HG03442 (cell line): ENCODE measurements around the gene TOM1L2.
A peak's percentile ranks its signal among the peaks of the same experiment; 100 is the strongest.

Experiments used
- ATAC-seq: cut with Tn5 transposase; IDR thresholded peaks from one replicate; pipeline ENCODE4 v1.9.1; 2021; ENCODE audit warnings: mild to moderate bottlenecking, moderate library complexity; ENCODE audit not compliant: unreplicated experiment

The TOM1L2 gene

DNA sequence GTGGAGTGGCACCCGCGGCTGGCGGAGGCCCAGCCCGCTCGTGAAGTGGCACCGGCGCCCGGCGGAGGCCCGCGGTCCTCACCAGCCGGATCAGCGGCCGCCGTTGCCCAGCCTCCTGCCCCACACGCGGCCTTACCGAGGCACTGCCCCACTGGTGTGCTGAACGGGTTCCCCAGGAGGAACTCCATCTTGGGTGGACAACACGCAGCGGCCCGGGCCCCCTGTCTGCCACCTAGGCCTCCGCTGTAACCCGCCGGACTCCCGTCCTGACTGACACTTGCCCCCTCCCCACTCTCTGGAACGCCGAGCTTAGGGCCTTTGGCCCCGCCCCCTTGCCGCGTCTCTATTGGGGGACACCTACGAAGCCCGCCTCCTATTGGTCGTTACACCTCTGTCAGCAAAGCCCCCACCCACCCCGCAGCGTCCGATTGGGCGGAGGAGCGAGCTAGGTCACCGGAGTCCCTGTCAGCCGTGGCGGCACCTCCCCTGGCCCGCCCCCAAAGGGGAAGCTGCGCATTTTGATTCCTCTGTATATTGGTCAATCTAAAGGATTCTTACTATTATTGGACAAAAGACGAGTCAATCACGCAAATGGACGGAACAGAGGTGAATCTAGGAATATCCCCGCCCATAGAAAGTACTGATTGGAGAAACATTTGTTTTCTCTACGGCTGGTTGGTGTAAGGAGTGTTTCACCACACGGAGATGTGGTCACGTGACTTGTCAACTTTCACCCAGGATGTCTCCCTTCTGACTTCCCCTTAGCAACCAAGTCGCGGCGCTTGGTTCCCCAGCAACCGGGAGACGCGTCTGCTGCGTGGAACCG, at the start of gene TOM1L2, which contains the start of gene DRC3:
TSS of gene TOM1L2 (minus strand) at position 275 of the 826 bp plus-strand sequence. CDS start at position 188, 87 bp downstream.
TSS of gene DRC3 (plus strand) at position 737 of the 826 bp plus-strand sequence. CDS start 4,737 bp downstream, outside the sequence.
- ATAC-seq = peak; percentile 93

DNA sequence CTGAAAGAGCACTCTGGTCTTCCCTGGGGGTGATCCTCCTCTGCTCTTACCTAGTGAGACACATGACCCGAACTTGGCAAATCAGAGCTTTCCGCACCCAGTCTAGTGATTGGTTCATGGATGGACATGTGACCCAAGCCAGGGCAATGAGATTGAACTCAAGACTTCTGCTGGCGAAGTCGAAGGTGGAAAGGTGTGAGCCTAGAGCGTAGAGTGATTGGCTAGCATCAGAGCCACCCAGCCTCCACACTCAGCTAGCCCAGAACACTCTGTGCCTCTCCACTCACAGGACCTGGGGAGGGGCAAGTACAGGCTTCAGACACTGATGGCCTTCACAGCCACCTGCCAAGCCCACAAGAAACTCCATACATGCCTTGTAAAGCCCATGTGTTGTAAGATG, 49.2 kb upstream of the TOM1L2 start:
- ATAC-seq = no peak

DNA sequence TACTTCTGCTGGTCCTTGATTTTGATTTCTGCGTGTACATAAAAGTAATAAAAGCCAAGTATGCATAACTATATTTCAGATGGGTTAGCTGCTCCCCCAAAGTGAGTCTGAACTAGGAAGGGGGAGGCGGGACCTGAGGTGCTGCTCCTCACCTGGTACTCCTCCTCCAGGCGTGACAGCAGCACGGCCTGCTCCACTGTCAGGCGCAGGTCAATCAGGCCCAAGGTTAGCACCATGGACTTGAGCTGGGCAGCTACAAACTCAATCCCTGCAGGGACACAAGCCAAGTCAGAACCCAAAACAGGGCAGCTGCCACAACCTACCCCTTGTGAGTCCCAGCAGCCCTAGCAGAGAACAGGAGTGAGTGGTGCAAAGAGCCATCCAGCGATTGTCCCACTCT, 48.8 kb upstream of the TOM1L2 start:
- no peak for ATAC-seq

DNA sequence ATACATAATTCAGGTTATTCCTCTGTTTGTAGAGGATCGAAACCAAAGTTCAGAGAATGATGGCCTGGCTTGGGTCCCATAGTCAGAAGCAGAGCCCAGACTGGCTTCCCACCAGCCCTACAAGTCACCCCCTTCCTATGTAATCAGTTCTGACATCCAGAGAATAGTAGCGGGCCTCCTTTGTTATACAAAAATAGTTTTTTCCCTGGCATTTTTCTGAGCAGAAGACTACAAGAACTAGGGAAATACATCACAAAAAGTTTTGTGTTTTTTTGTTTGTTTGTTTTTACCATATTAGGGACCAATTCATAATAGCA, 47.6 kb upstream of the TOM1L2 start:
- ATAC-seq = no peak

DNA sequence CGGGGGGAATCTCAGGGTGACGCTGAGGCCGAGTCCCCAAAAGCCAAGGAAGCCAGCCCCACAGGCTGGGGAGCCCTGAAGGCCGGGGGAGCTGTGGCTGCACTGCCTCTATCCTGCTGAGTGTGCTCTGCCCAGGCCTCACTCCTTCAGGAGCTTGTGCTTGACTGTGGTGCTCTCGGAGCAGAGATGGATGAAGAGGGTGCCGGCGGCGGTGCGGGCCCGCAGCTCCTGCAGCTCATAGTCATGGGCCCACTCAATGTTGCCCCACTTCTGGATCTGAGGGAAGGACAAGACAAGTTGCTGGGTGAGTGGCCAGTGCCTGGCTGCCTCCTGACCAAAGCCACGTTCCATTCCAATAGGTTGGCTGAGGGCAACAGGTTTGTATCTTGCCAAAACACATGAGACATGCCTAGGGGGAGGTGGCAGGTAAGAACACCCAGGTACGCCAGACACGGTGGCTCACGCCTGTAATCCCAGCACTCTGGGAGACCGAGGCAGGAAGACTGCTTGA, 46.3 kb upstream of the TOM1L2 start:
- ATAC-seq = no peak

DNA sequence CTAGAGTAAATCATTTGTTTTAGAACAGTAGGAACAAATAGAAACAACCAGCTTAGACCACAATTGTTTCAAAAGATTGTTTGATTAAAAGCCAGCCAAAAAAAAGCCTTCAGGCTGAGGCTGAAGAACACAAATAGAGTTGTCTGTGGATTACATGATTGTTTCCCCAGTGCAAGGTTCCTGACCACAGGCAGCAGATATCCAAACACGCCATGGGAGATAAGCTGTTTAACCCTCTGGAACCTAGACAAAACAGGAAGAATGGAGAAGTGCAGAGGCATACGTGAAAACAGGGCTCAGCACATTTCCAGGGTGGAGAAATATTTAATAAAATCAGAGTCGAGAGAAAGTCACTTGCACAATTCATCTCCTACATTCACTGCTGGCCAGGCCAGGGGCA, 45.8 kb upstream of the TOM1L2 start:
- no peak for ATAC-seq

DNA sequence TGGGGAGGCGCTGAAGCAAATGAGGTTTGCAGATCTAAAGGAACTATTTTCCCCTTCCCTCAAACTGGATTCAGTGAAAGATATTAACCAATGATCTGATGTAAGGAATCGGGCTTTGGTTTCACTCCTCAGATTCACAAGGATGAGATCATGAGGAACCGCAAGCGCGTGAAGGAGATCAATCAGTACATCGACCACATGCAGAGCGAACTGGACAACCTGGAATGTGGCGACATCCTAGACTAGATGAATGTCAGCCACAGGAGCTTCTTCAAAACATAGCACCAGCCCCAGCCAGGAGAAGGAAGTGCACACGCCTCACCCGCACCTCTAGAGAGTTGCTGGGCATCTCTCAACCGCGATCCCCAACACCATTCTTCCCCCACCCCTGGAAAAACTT, 44.2 kb upstream of the TOM1L2 start:
- no peak for ATAC-seq

DNA sequence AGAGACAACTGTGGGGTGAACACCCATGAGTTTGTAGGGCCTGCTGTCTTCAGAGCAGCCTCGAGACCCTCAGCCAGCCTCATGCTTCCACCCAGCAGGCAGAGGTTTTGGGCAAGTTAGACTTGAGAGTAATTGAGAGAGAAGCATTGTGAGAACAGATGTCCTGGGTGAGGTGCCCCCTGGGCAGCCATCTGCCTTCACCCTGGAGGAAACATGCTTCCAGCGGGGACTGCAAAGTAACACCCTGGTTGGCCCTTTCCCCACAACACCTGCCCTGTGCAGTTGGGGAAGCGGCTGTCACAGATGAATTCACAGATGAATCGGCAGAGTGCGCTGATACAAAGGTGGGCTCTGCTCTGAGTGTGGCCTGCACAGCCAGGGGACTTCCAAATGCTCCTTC, 43.4 kb upstream of the TOM1L2 start:
- no peak for ATAC-seq

DNA sequence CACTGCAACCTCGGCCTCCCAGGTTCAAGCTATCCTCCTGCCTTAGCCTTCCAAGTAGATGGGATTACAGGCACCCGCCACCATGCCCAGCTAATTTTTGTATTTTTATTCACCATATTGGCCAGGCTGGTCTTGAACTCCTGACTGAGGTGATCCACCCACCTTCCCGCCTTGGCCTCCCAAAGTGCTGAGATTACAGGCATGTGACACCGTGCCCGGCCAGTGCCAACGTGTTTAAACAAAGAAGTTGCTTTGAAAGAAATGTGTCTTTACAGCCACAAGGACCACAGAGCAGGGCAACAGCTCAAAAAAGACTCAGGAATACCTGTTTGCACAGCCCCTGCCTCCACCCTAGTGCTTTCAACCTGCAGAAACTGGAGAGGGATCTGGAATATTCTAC, 41.8 kb upstream of the TOM1L2 start:
- no peak for ATAC-seq

DNA sequence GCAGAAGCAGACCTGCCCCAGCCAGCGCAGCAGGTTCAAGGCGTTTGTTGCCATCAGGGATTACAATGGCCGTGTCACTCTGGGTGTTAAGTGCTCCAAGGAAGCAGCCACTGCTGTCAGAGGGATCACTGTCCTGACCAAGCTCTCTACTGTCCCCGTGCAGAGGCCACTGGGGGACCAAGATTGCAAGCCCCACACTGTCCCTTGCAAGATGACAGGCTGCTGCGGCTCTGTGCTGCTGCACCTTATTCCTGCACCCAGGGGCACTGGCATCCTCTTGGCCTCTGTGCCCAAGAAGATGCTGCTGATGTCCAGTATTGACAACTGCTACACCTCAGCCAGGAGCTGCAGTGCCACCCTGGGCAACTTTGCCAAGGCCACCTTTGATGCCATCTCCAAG, 39.1 kb upstream of the TOM1L2 start:
- no peak for ATAC-seq

DNA sequence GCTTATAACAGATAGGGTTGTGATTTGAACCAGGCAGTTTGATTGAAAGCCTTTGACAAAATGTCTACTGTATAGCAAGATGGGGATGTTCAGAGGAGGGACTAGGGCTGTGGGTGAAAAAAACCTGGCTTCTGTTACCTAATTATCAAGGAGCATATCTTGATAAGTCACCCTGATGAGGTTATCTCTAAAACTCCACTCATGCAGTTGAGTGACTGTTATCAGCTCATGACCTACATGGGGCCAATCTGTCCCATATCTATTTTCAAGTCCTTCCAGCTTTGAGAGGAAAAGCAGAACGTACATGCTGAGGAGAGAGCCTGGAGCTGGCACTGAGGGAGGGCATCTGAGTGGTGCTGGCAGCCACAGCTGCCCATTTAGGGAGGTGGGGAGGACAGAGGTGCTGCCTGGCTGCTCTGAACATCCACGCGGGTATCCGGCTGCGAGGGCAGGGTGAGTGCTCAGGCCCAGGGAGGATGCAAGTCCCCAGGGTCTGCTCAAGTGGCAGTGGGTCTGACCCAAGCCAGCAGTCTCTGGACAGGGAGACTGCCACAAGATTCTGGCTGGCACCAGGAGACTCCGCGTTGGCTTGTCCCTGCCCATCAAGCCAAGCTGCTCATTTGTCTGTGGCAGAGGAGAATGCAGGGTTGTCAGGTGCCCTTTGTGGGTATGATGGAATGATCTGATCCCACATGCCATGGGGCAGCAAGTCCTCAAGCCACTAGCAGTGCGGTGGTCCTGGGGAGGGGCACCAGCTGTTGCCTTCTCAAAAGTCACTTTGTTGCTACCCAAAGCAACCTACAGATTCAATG, 37.6 kb upstream of the TOM1L2 start:
- ATAC-seq = no peak

DNA sequence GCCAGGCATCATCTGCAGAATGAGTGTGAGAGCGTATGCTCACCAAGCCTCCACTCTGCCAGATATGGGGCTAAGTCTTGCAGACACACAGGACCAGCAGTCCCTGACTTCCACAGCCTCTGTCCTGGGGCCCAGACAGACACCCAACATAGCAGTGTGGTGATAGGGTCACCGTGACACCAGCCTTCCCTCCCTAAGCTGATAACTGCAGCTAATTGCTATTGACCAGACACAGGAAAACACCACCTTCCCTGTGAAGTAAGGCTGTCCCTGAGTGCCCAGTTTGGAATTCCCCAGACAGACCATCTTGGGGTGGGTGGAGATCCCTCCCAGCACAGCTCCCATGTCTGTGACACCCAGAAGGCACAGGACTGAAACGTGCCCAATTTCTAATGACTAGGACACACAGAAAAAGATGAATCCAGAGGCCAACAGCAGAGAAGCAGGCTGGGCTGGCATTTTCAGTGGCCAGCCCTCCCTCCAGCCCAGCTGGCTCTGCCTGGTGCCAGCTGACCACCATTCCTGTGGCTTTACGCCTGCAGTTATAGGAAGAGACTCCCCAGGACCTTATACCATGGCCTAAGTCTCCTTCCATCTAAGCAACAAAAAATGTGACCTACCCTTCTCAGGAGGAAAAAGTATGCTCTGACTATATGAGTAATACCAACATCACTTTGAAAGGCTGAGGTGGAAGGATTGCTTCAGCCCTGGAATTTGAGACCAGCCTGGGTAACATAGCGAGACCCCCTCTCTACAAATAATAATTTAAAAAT, 36.5 kb upstream of the TOM1L2 start:
- ATAC-seq = no peak

DNA sequence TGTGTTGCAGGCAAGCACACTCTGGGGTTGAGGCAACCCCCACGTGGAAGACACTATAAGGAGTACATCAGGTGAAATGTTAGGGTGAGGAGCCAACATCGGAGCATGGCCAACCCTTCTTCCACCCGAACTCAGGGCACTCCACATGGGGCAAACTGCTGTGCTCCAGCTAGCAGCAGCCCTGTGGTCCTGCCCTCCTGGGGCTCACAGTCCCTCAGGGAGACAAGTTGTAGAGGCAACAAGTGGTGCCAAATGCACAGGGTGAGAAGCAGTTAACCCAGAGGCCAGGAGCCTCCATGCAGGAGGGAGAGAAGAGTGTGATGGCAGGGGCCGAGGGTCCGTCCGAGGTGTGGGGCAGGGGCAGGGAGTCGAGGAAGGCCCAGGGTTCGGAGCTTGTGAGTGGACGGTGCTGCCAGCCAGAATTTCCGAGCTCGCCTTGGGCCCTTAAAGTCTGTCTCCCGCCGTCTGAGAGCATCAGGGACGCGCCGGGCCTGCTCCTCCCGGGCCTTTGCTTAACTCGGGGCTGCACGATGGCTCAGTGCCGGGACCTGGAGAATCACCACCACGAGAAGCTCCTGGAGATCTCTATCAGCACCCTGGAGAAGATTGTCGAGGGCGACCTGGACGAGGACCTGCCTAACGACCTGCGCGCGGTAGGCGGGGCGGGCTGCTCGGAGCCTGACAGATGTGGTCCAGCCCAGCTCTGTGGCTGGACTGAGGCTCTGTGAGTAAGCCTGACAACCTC, 34.5 kb upstream of the TOM1L2 start:
- ATAC-seq = no peak

DNA sequence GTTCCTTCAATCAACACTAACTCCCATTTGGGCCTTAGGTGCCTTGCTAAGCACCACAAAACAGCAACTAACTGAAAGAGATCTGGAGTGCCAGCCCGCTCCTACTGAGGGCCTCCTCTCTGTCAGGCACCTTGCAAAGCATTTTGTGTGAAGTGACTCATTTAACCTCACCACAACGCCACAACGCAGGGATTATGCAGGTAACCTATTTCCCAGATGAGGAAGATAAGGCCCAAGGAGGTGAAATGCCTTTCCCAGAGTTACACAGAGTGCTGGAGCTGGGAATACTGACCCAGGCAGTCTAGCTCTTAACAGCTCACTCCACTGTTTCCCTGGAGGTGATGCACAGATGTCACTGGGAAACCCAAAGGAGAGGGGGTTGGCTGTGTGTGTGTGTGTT, 33.3 kb upstream of the TOM1L2 start:
- no peak for ATAC-seq

DNA sequence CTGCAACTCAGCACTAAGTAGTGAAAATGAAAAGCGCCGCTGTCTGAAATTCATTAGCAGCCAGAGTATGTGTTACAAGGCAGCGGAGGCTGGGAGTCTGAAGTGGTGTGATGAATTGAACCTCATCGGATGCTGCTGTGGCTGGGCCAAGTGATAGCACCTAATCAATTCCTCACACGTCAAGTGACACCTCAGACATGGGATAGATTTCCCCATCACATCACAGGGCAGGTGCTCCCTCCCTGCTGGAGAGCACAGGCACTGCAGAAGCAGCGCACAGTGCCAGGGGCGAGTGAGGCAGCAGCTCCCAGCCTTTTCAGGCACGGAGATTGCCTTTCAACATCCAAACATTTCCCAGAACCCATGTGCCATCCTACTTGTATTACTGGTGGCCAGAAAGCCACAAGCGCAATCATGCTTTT, 32.7 kb upstream of the TOM1L2 start:
- ATAC-seq = no peak

DNA sequence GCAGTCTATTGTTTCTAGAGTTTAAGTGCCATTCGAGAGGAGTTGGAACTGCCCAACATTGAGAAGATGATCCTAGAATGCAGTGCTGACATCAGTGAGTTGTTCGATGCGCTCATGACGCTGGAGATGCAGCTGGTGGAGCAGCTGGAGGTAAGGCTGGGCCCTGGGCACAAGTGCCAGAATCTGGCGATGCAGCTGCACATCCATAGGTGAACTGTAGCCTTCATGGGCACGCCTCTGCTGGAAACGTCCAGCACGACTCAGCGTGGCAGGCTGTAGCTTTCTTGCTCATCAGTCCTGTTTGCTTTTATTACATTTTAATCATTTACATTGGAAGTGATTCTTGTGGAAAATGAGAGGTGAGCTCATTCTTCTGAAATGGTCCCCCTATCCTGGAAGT, 32.1 kb upstream of the TOM1L2 start:
- no peak for ATAC-seq

DNA sequence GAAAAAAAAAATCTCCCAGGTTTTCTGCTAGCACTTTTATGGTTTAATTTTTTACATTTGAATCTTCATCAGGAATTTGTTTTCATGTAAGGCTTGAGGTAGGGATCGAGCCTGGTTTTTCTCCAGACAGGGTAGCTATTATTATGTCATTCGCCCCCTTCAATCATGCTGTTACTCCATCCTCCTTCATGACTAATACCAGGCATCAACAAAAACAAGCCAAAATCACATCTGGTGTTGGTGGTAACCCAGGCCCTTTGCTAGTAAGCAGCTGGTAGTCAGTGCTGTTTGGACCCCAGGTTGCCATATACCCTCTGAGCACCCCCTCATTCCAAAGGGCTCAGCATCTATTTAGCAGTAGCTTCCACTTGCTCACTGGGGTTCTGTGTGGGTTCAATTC, 30.0 kb upstream of the TOM1L2 start:
- ATAC-seq = no peak

DNA sequence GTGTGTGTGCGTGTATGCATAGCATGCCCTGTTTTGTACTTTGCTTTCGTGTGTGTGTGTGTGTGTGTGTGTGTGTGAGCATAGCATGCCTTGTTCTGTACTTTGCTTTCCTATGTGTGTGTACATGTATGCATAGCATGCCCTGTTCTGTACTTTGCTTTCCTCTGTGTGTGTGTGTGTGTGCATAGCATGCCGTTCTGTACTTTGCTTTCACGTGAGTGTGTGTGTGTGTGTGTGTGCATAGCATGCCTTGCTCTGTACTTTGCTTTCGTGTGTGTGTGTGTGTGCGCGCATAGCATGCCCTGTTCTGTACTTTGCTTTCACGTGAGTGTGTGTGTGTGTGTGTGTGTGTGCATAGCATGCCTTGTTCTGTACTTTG, 27.8 kb upstream of the TOM1L2 start:
- ATAC-seq = no peak

DNA sequence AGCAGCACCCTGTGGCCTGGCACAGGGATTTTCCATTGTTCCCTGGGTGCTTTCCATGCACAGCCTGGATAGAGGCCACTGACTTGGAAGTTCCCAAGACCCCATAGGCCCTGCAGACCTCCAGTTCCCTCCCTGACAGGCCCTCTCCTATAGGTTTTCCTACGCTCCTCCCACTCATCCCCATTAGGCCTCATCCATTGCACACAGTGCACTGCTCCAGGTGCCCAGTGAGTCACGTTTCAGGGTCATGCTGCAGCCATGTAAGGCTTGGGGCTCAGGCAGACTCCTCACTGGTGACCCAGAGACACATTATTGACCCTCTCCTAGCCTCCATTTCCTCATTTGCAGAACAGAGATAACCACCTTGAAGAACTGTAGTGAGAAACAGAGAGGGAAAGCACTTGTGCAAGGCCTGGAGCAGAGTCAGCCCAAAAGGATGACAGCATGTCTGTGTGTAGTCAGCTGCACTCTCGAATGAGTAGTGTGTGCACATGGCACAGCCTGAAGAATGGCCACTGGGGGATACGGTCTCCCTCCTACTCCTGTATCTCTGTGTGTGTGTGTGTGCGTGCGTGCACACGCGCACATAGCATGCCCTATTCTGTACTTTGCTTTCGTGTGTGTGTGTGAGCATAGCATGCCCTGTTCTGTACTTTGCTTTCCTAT, 27.3 kb upstream of the TOM1L2 start:
- no peak for ATAC-seq

DNA sequence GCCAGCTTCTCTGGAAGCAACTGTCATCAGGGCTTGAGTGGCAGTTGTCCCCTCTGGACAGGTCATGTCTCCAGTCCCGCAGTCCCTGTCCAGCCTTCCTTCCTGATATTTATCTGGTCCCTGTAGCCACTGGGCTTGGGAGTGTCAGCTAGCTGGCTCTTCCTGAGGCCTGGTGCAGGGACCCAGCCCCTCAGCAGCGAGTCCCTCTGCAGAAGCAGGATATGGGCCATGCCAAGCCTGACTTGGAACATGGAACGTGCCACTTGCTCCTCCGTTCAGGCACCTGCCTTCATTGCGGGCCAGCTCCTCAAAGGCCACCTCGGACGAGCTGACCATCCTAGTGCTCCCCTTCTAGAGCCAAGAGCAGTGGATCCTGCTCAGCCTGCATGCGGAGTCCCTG, 26.7 kb upstream of the TOM1L2 start:
- ATAC-seq = no peak
